Karpas-422 (cell line): ENCODE results near the gene VPS37C. TPM values are rescaled to one million over a fixed set of nuclear protein-coding genes. Genes with fewer than 3 reads are reported as not detected.

ENCODE experiments used
- DNase-seq: peaks from one replicate; pipeline ENCODE4 v3.0.0-alpha.2; 2015
- H2AFZ ChIP-seq: fragments of 200-600 bp; sonication (generic); 2 replicates; pipeline ENCODE4 v1.6.1; 2014; ENCODE audit warnings: antibody characterized with exemption, low read length, mixed read lengths
- H3K27ac ChIP-seq: fragments of 200-600 bp; sonication (generic); 2 replicates; pipeline ENCODE4 v1.5.1; 2014; ENCODE audit warnings: mild to moderate bottlenecking, low read length, moderate library complexity
- H3K27me3 ChIP-seq: fragments of 200-600 bp; sonication (generic); 2 replicates; pipeline ENCODE4 v1.6.1; 2014; ENCODE audit warnings: low read length, mixed read lengths
- H3K36me3 ChIP-seq: fragments of 200-600 bp; sonication (generic); 2 replicates; pipeline ENCODE4 v1.6.1; 2014; ENCODE audit warnings: low read length, mixed read lengths; ENCODE audit not compliant: insufficient read depth
- H3K4me1 ChIP-seq: fragments of 200-600 bp; sonication (generic); 2 replicates; pipeline ENCODE4 v1.6.1; 2014; ENCODE audit warnings: mild to moderate bottlenecking, low read length, mixed read lengths
- H3K4me2 ChIP-seq: fragments of 200-600 bp; sonication (generic); 2 replicates; pipeline ENCODE4 v1.6.1; 2014; ENCODE audit warnings: low read length, low read depth, mild to moderate bottlenecking; ENCODE audit not compliant: poor library complexity, severe bottlenecking
- H3K4me3 ChIP-seq: fragments of 200-600 bp; sonication (generic); 2 replicates; pipeline ENCODE4 v1.5.1; 2014; ENCODE audit warnings: mild to moderate bottlenecking, antibody characterized with exemption, low read length, mixed read lengths
- H3K79me2 ChIP-seq: fragments of 200-600 bp; sonication (generic); 2 replicates; pipeline ENCODE4 v1.6.1; 2014; ENCODE audit warnings: mild to moderate bottlenecking, low read length, mixed read lengths
- H3K9ac ChIP-seq: fragments of 200-600 bp; sonication (generic); 2 replicates; pipeline ENCODE4 v1.6.0; 2014; ENCODE audit warnings: low read length
- H3K9me2 ChIP-seq: fragments of 200-600 bp; sonication (generic), shearing (Covaris generic); replicated peaks from 2 replicates; pipeline ENCODE4 v1.6.0; 2014; ENCODE audit warnings: mild to moderate bottlenecking, low read length, moderate library complexity; ENCODE audit not compliant: insufficient read depth
- H3K9me3 ChIP-seq: fragments of 300-700, 200-600 bp; sonication (generic); 2 replicates; pipeline ENCODE4 v1.6.1; 2014; ENCODE audit warnings: low read length, mixed read lengths
- H4K20me1 ChIP-seq: fragments of 200-600 bp; sonication (generic); 2 replicates; pipeline ENCODE4 v1.6.1; 2014; ENCODE audit warnings: mild to moderate bottlenecking, antibody characterized with exemption, low read length, low read depth; ENCODE audit not compliant: insufficient read depth
- total RNA-seq: library from RNA; depleted of rRNA; stranded (reverse); fragments of >200 nt; shearing (Covaris generic); gene quantifications from 2 replicates; pipeline ENCODE4 v1.2.3, GENCODE V29; 2014; ENCODE audit warnings: low replicate concordance

Gene VPS37C
- total RNA-seq, 1 experiment from 2014 or later, result 13.8 TPM

DNA sequence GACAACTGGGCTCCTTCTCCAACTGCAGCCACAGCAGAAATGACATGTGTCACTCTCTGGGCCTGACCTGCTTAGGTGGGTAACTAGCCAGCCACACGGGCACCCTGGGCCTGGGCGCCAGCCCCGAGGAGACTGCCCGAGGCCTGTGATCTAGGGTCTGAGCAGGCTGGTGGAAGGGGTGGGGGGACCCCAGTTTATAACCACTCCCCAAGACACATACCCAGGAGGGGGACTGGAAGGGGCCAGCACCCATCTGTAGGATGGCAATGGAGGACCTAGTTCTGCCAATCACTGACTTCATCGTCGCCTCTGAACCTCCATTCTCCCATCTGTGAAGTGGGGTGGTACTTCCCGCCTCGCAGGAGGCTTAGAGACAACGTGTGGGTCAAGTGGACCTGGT, 42.8 kb downstream of the VPS37C start:
- no peaks in the 10 kb centered on the region for H3K79me2 ChIP-seq
- H3K9ac ChIP-seq, result no peak overlapping the region
- no peaks in the 10 kb centered on the region for H3K27me3 ChIP-seq
- no peak overlapping the region for H3K27ac ChIP-seq
- H3K4me1 ChIP-seq, result no peaks in the 10 kb centered on the region
- H3K9me3 ChIP-seq, result no peaks in the 10 kb centered on the region
- no peaks in the 10 kb centered on the region for H3K36me3 ChIP-seq
- H3K4me2 ChIP-seq, result no peak overlapping the region
- no peaks in the 10 kb centered on the region for H4K20me1 ChIP-seq
- no peak overlapping the region for H3K4me3 ChIP-seq
- DNase-seq, result no peak
- no peaks in the 10 kb centered on the region for H3K9me2 ChIP-seq
- no peak overlapping the region for H2AFZ ChIP-seq

- H3K27ac ChIP-seq, result no peak overlapping the region
- H3K27me3 ChIP-seq, result no peaks in the 10 kb centered on the region
- no peaks in the 10 kb centered on the region for H4K20me1 ChIP-seq
- H3K36me3 ChIP-seq, result no peaks in the 10 kb centered on the region
- no peak for DNase-seq
- no peak overlapping the region for H3K9ac ChIP-seq
- no peaks in the 10 kb centered on the region for H3K79me2 ChIP-seq
- no peaks in the 10 kb centered on the region for H3K9me2 ChIP-seq
- no peak overlapping the region for H2AFZ ChIP-seq
- no peaks in the 10 kb centered on the region for H3K9me3 ChIP-seq
- H3K4me1 ChIP-seq, result no peaks in the 10 kb centered on the region
- no peak overlapping the region for H3K4me2 ChIP-seq
- no peak overlapping the region for H3K4me3 ChIP-seq
Observed at GRCh38 chr11:61118004-61118403, 43.2 kb downstream of the VPS37C start.

DNA sequence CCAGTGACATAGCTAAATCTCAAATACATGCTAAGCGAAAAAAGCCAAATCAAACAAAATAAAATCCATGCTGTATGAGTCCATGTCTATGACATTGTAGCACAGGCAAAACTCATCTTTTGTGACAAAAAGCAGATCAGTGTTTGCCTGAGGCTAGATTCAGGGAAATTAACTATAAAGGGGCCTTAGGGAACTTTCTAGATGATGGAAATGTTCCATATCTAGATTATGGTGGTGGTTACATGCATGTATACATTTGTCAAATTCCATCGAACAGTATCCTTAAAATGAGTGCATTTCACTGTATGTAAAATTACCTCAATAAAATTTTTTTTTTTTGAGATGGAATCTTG, 44.1 kb downstream of the VPS37C start:
- Histone ChIP-seq H3K4me3 (no peak overlapping the region), H4K20me1 (no peaks in the 10 kb centered on the region), H3K79me2 (no peaks in the 10 kb centered on the region), H3K36me3 (no peaks in the 10 kb centered on the region), H3K27ac (no peak overlapping the region), H3K9me2 (no peaks in the 10 kb centered on the region), H3K4me1 (no peaks in the 10 kb centered on the region), H2AFZ (no peak overlapping the region), H3K4me2 (no peak overlapping the region), H3K9ac (no peak overlapping the region), H3K9me3 (no peaks in the 10 kb centered on the region), H3K27me3 (no peaks in the 10 kb centered on the region)
- DNase-seq, result no peak

GRCh38 chr11:61116426-61117167, 44.6 kb downstream of the VPS37C start:
- H3K4me3 ChIP-seq, result no peak overlapping the region
- no peaks in the 10 kb centered on the region for H3K9me3 ChIP-seq
- no peak overlapping the region for H2AFZ ChIP-seq
- H3K4me1 ChIP-seq, result no peaks in the 10 kb centered on the region
- no peak overlapping the region for H3K4me2 ChIP-seq
- no peaks in the 10 kb centered on the region for H3K79me2 ChIP-seq
- no peaks in the 10 kb centered on the region for H3K9me2 ChIP-seq
- no peaks in the 10 kb centered on the region for H4K20me1 ChIP-seq
- H3K27me3 ChIP-seq, result no peaks in the 10 kb centered on the region
- DNase-seq, result no peak
- H3K9ac ChIP-seq, result no peak overlapping the region
- H3K36me3 ChIP-seq, result no peaks in the 10 kb centered on the region
- H3K27ac ChIP-seq, result no peak overlapping the region

- Histone ChIP-seq H3K4me3 (no peak overlapping the region), H3K79me2 (no peaks in the 10 kb centered on the region), H3K9me3 (no peaks in the 10 kb centered on the region), H3K36me3 (no peaks in the 10 kb centered on the region), H3K27ac (no peak overlapping the region), H4K20me1 (no peaks in the 10 kb centered on the region), H3K9me2 (no peaks in the 10 kb centered on the region), H3K27me3 (no peaks in the 10 kb centered on the region), H3K9ac (no peak overlapping the region), H3K4me2 (no peak overlapping the region), H2AFZ (no peak overlapping the region), H3K4me1 (no peaks in the 10 kb centered on the region)
- no peak for DNase-seq
Observed at GRCh38 chr11:61115498-61116224, 45.6 kb downstream of the VPS37C start.

DNA sequence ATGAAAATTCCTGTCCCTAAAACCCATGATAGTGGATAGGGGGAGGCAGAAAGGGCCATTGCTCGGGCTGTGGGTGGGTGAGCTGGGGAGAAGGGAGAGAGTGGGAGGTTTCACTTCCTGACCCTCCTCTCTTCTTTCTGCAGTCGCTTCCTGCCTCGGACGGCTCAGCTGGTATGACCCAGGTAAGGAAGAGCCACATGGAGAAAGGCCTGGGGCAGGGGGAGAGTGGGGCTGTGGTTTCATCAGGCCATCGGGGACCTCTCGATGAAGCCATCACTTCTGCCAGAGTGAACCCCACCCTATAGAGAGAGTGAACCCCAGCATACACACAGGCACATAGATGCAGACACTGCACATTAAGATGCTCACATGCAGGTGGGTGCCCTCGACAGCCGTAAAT, 46.3 kb downstream of the VPS37C start:
- Histone ChIP-seq H3K9ac (no peak overlapping the region), H3K4me2 (no peak overlapping the region), H4K20me1 (no peaks in the 10 kb centered on the region), H3K4me1 (no peaks in the 10 kb centered on the region), H2AFZ (no peak overlapping the region), H3K36me3 (no peaks in the 10 kb centered on the region), H3K27ac (no peak overlapping the region), H3K9me2 (no peaks in the 10 kb centered on the region), H3K79me2 (no peaks in the 10 kb centered on the region), H3K9me3 (no peaks in the 10 kb centered on the region), H3K27me3 (no peaks in the 10 kb centered on the region), H3K4me3 (no peak overlapping the region)
- DNase-seq, result no peak

- Histone ChIP-seq H3K9me3 (no peaks in the 10 kb centered on the region), H3K9me2 (no peaks in the 10 kb centered on the region), H3K27me3 (no peaks in the 10 kb centered on the region), H3K27ac (no peak overlapping the region), H3K4me2 (no peak overlapping the region), H3K79me2 (no peaks in the 10 kb centered on the region), H4K20me1 (no peaks in the 10 kb centered on the region), H3K36me3 (no peaks in the 10 kb centered on the region), H2AFZ (no peak overlapping the region), H3K9ac (no peak overlapping the region), H3K4me1 (no peaks in the 10 kb centered on the region), H3K4me3 (no peak overlapping the region)
- DNase-seq, result no peak
Observed at GRCh38 chr11:61113201-61113600, 48.0 kb downstream of the VPS37C start.

GRCh38 chr11:61112575-61112974, 48.7 kb downstream of the VPS37C start:
- no peak overlapping the region for H3K9ac ChIP-seq
- no peaks in the 10 kb centered on the region for H3K36me3 ChIP-seq
- no peak overlapping the region for H3K27ac ChIP-seq
- no peaks in the 10 kb centered on the region for H3K79me2 ChIP-seq
- no peaks in the 10 kb centered on the region for H3K9me2 ChIP-seq
- no peak overlapping the region for H3K4me3 ChIP-seq
- no peaks in the 10 kb centered on the region for H4K20me1 ChIP-seq
- no peak for DNase-seq
- no peaks in the 10 kb centered on the region for H3K9me3 ChIP-seq
- no peaks in the 10 kb centered on the region for H3K4me1 ChIP-seq
- H3K27me3 ChIP-seq, result no peaks in the 10 kb centered on the region
- no peak overlapping the region for H3K4me2 ChIP-seq
- H2AFZ ChIP-seq, result no peak overlapping the region
